Upper lobe of right lung (tissue), 1 donor: ENCODE results near the gene PDP2. TPM values are rescaled to one million over a fixed set of nuclear protein-coding genes. Genes with fewer than 3 reads are reported as not detected.

Experiments
- ATAC-seq: fragments of 200-7000 bp; cut with Tn5 transposase; one replicate; pipeline ENCODE4 v1.9.1; 2020; ENCODE audit warnings: mild to moderate bottlenecking, moderate library complexity
- DNase-seq: peaks from one replicate; pipeline ENCODE4 v3.0.0-alpha.2; 2020
- H3K27ac ChIP-seq: fragments of 200-600 bp; one replicate; pipeline ENCODE4 v1.8.0; 2022
- H3K27me3 ChIP-seq: fragments of 200-600 bp; one replicate; pipeline ENCODE4 v1.8.0; 2022; ENCODE audit warnings: mild to moderate bottlenecking
- H3K36me3 ChIP-seq: fragments of 200-600 bp; one replicate; pipeline ENCODE4 v1.8.0; 2022
- H3K4me1 ChIP-seq: fragments of 200-600 bp; one replicate; pipeline ENCODE4 v1.8.0; 2022
- H3K4me3 ChIP-seq: fragments of 200-600 bp; one replicate; pipeline ENCODE4 v1.8.0; 2022; ENCODE audit warnings: mild to moderate bottlenecking
- H3K9me3 ChIP-seq: fragments of 200-600 bp; one replicate; pipeline ENCODE4 v1.8.0; 2022
- CTCF ChIP-seq: fragments of 200-600 bp; IDR thresholded peaks from one replicate; pipeline ENCODE4 v1.8.0; 2022; ENCODE audit warnings: antibody characterized with exemption
- intact Hi-C: fragments of 100-400 bp; cut with DNase I; formaldehyde crosslinking; loops from one replicate; pipeline ENCODE4 v1.11.0; 2022
- total RNA-seq: library from RNA; stranded (reverse); fragmentation: NEBNext Ultra II Directional; extraction: Animal tissue kit (Norgen Biotek cat#: 25700); gene quantifications from one replicate; pipeline ENCODE4 v1.2.1, GENCODE V29; 2021
- donor health status: DM: no; HTN: yes; CAD: no; lungs with severe emphysema.

Gene PDP2
- total RNA-seq, 1 donor from 2014 or later, result 22.4 TPM

- Histone ChIP-seq H3K36me3 (no peaks in the 10 kb centered on the region), H3K9me3 (no peaks in the 10 kb centered on the region), H3K27me3 (peaks cover 29% of the 10 kb centered on the region), H3K4me3 (no peak overlapping the region), H3K27ac (no peak overlapping the region), H3K4me1 (peaks cover 12% of the 10 kb centered on the region)
- ATAC-seq (no peak), DNase-seq (no peak)
- intact Hi-C loops, result no loop called here
- no peak for TF ChIP-seq CTCF
Measured at GRCh38 chr16:66841366-66841765, 38.9 kb upstream of the PDP2 start.

GRCh38 chr16:66842765-66843164 is 37.5 kb upstream of the PDP2 start:
- no peaks in the 10 kb centered on the region for H3K9me3 ChIP-seq
- DNase-seq (no peak), ATAC-seq (no peak)
- H3K4me1 ChIP-seq, result peaks cover 12% of the 10 kb centered on the region
- intact Hi-C loops, result no loop called here
- no peak overlapping the region for H3K27ac ChIP-seq
- no peaks in the 10 kb centered on the region for H3K36me3 ChIP-seq
- H3K4me3 ChIP-seq, result no peak overlapping the region
- peaks cover 31% of the 10 kb centered on the region for H3K27me3 ChIP-seq
- TF ChIP-seq CTCF, result no peak

GRCh38 chr16:66843191-66843590 is 37.1 kb upstream of the PDP2 start:
- intact Hi-C loops, result no loop called here
- peaks cover 31% of the 10 kb centered on the region for H3K27me3 ChIP-seq
- H3K9me3 ChIP-seq, result no peaks in the 10 kb centered on the region
- no peak overlapping the region for H3K27ac ChIP-seq
- no peak for ATAC-seq
- TF ChIP-seq CTCF, result no peak
- no peak for DNase-seq
- H3K4me3 ChIP-seq, result no peak overlapping the region
- H3K36me3 ChIP-seq, result no peaks in the 10 kb centered on the region
- H3K4me1 ChIP-seq, result peaks cover 12% of the 10 kb centered on the region

GRCh38 chr16:66844009-66844341 is 36.3 kb upstream of the PDP2 start:
- peaks cover 38% of the 10 kb centered on the region for H3K27me3 ChIP-seq
- no peaks in the 10 kb centered on the region for H3K36me3 ChIP-seq
- TF ChIP-seq CTCF, result no peak
- H3K4me1 ChIP-seq, result peaks cover 12% of the 10 kb centered on the region
- intact Hi-C loops, result no loop called here
- no peak overlapping the region for H3K27ac ChIP-seq
- no peak for DNase-seq
- peak overlapping the region; percentile 39 for H3K4me3 ChIP-seq
- no peak for ATAC-seq
- H3K9me3 ChIP-seq, result no peaks in the 10 kb centered on the region

- ATAC-seq, result peak; percentile 42
- H3K27ac ChIP-seq, result no peak within 1 kb of the TSS
- H3K4me3 ChIP-seq, result peak within 1 kb of the TSS; percentile 39
- H3K36me3 ChIP-seq, result no peaks in the 10 kb centered on the region
- H3K27me3 ChIP-seq, result peaks cover 38% of the 10 kb centered on the region
- TF ChIP-seq CTCF, result no peak
- intact Hi-C loops, result no loop called here
- H3K4me1 ChIP-seq, result peaks cover 12% of the 10 kb centered on the region
- H3K9me3 ChIP-seq, result no peaks in the 10 kb centered on the region
- DNase-seq, result no peak
Measured at GRCh38 chr16:66844342-66845079, 35.8 kb upstream of the PDP2 start, which contains the start of gene CA7. TSS of gene CA7 (plus strand) at chr16:66844414. CDS start at chr16:66844488, 74 bp downstream.

GRCh38 chr16:66845080-66845410 is 35.3 kb upstream of the PDP2 start:
- Histone ChIP-seq H3K9me3 (no peaks in the 10 kb centered on the region), H3K36me3 (no peaks in the 10 kb centered on the region), H3K27ac (no peak overlapping the region), H3K27me3 (peaks cover 38% of the 10 kb centered on the region), H3K4me3 (peak overlapping the region; percentile 39), H3K4me1 (peaks cover 12% of the 10 kb centered on the region)
- DNase-seq (no peak), ATAC-seq (no peak)
- intact Hi-C loops, result no loop called here
- TF ChIP-seq CTCF, result no peak
